ENCODE data around the gene GRIN1. TPM values are rescaled to one million over a fixed set of nuclear protein-coding genes. Genes with fewer than 3 reads are reported as not detected.

The GRIN1 gene
- total RNA-seq, 2 donors from 2014 or later = 0.35 to 0.73 TPM

- H3K36me3 Mint-ChIP-seq (ENCODE audit: low read depth) = peaks cover 21% of the 10 kb centered on the region
- peaks cover 7% of the 10 kb centered on the region for H3K36me3 ChIP-seq (ENCODE audit: control insufficient read depth, insufficient read depth, low read length)
- no peaks in the 10 kb centered on the region for H3K9me3 Mint-ChIP-seq
- 93 to 99% methylated on average over 13 to 19 of the region's 19 CpGs for WGBS, 2 experiments (ENCODE audit: insufficient coverage in 1 of 2, insufficient read length in 1 of 2)
- no peak for DNase-seq
- no peak overlapping the region for H3K4me3 Mint-ChIP-seq
- H3K27me3 Mint-ChIP-seq (ENCODE audit: insufficient read depth) = no peaks in the 10 kb centered on the region
- no peak for TF ChIP-seq CTCF (conservative IDR thresholded peaks at IDR 0.05)
- H3K4me1 Mint-ChIP-seq = no peaks in the 10 kb centered on the region
- H3K27ac ChIP-seq (ENCODE audit: low read depth, low read length) = no peak overlapping the region
- no peaks in the 10 kb centered on the region for H3K9me3 ChIP-seq (ENCODE audit: control insufficient read depth, low read length)
- H3K4me3 ChIP-seq (ENCODE audit: low read length) = no peak overlapping the region
- H3K4me1 ChIP-seq (ENCODE audit: control insufficient read depth, insufficient read depth, low read length) = no peaks in the 10 kb centered on the region
- peaks cover 19% of the 10 kb centered on the region for H3K27me3 ChIP-seq (ENCODE audit: control insufficient read depth, insufficient read depth, low read length, poor library complexity, severe bottlenecking)
- H3K9ac ChIP-seq (ENCODE audit: extremely low read depth, low read length, poor library complexity, severe bottlenecking) = no peak overlapping the region
- no peak overlapping the region for H3K27ac Mint-ChIP-seq
These were observed 40.1 kb downstream of the GRIN1 start for GRCh38 chr9:137178939-137179630.

DNA sequence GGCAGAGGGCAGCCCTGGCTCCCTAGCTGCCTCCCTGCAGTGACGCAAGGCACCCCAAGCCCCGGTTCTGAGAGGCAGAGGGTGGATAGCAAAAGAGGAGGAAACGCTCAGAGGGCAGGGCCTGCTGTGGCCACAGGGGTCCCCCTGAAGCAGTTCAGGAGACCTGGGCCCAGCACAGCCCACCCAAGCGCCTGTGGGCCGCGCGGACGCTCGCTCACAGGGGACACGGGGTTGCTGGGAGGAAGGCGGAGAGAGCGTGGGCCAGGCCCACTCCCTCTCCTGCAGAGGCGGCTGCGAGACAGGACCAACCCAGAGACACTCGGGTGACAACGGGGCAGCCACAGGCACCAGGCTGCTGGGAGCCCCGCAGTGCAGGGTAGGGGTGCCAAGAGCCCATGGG, 40.8 kb downstream of the GRIN1 start:
- no peaks in the 10 kb centered on the region for H3K4me1 Mint-ChIP-seq
- no peak overlapping the region for H3K4me3 Mint-ChIP-seq
- Histone ChIP-seq H3K4me1 (ENCODE audit: control insufficient read depth, insufficient read depth, low read length) (no peaks in the 10 kb centered on the region), H3K27me3 (ENCODE audit: control insufficient read depth, insufficient read depth, low read length, poor library complexity, severe bottlenecking) (peaks cover 14% of the 10 kb centered on the region), H3K9me3 (ENCODE audit: control insufficient read depth, low read length) (no peaks in the 10 kb centered on the region), H3K9ac (ENCODE audit: extremely low read depth, low read length, poor library complexity, severe bottlenecking) (no peak overlapping the region), H3K36me3 (ENCODE audit: control insufficient read depth, insufficient read depth, low read length) (peaks cover 7% of the 10 kb centered on the region), H3K4me3 (ENCODE audit: low read length) (no peak overlapping the region), H3K27ac (ENCODE audit: low read depth, low read length) (no peak overlapping the region)
- no peak for TF ChIP-seq CTCF (conservative IDR thresholded peaks at IDR 0.05)
- peaks cover 22% of the 10 kb centered on the region for H3K36me3 Mint-ChIP-seq (ENCODE audit: low read depth)
- 93 to 98% methylated on average over 10 to 17 of the region's 17 CpGs for WGBS, 2 experiments (ENCODE audit: insufficient coverage in 1 of 2, insufficient read length in 1 of 2)
- no peak overlapping the region for H3K27ac Mint-ChIP-seq
- no peak for DNase-seq
- H3K27me3 Mint-ChIP-seq (ENCODE audit: insufficient read depth) = no peaks in the 10 kb centered on the region
- H3K9me3 Mint-ChIP-seq = no peaks in the 10 kb centered on the region

DNA sequence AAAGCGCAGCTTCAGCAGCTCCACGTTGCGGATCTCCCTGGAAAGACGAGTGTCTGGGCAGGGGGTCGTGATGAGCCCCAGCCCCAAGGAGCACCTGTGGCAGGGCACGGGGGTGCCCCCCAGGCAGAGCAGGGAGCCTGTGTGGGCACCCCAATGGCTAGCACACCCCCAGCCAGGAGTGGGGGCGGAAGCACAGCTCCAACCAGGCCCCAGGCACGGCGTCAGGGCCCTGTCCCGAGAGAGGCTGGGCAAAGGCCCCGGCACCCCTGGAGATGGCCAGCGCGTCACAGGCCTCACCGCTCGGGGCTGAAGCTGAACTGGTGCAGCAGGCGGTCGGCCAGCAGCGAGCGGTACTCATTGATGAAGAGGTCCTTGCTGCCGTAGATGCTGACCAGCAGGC, 41.5 kb downstream of the GRIN1 start:
- DNase-seq = no peak
- peaks cover 8% of the 10 kb centered on the region for H3K27me3 ChIP-seq (ENCODE audit: control insufficient read depth, insufficient read depth, low read length, poor library complexity, severe bottlenecking)
- no peaks in the 10 kb centered on the region for H3K27me3 Mint-ChIP-seq (ENCODE audit: insufficient read depth)
- no peaks in the 10 kb centered on the region for H3K9me3 Mint-ChIP-seq
- H3K9me3 ChIP-seq (ENCODE audit: control insufficient read depth, low read length) = no peaks in the 10 kb centered on the region
- 94 to 98% methylated on average over 17 to 20 of the region's 20 CpGs for WGBS, 2 experiments (ENCODE audit: insufficient coverage in 1 of 2, insufficient read length in 1 of 2)
- no peak overlapping the region for H3K4me3 ChIP-seq (ENCODE audit: low read length)
- H3K4me1 Mint-ChIP-seq = no peaks in the 10 kb centered on the region
- no peak overlapping the region for H3K27ac Mint-ChIP-seq
- H3K36me3 ChIP-seq (ENCODE audit: control insufficient read depth, insufficient read depth, low read length) = peaks cover 7% of the 10 kb centered on the region
- H3K4me3 Mint-ChIP-seq = no peak overlapping the region
- H3K9ac ChIP-seq (ENCODE audit: extremely low read depth, low read length, poor library complexity, severe bottlenecking) = no peak overlapping the region
- H3K27ac ChIP-seq (ENCODE audit: low read depth, low read length) = no peak overlapping the region
- TF ChIP-seq CTCF (conservative IDR thresholded peaks at IDR 0.05) = no peak
- H3K36me3 Mint-ChIP-seq (ENCODE audit: low read depth) = peaks cover 22% of the 10 kb centered on the region
- no peaks in the 10 kb centered on the region for H3K4me1 ChIP-seq (ENCODE audit: control insufficient read depth, insufficient read depth, low read length)
